HepG2 (cell line): ENCODE results near the gene ALDH18A1. TPM values are rescaled to one million over a fixed set of nuclear protein-coding genes. Genes with fewer than 3 reads are reported as not detected.

Experiments
- CREM ChIP-seq, 2 experiments: sonication (generic) in 1 of 2; formaldehyde crosslinking in 1 of 2; IDR thresholded peaks; 2 replicates each; pipeline versions ENCODE4 v1.4.0 to v1.6.1; 2016 to 2020; ENCODE audit warnings: antibody characterized with exemption in 1 of 2, mild to moderate bottlenecking in 1 of 2, missing genetic modification reagents in 1 of 2
- FOXJ3 ChIP-seq: sonication (generic); formaldehyde crosslinking; IDR thresholded peaks from 2 replicates; pipeline ENCODE4 v1.4.0; 2020; ENCODE audit warnings: missing genetic modification reagents, mild to moderate bottlenecking, borderline replicate concordance
- FOXK1 ChIP-seq: sonication (generic); formaldehyde crosslinking; IDR thresholded peaks from 2 replicates; pipeline ENCODE4 v1.4.0; 2020; ENCODE audit warnings: low read depth, missing genetic modification reagents, borderline replicate concordance
- FOXP1 ChIP-seq, 2 experiments: fragments of 450-650 bp in 1 of 2; IDR thresholded peaks; 2 replicates each; pipeline ENCODE4 v1.6.1; 2017 to 2018; ENCODE audit warnings: antibody characterized with exemption in 1 of 2
- GFI1 ChIP-seq: sonication (generic); formaldehyde crosslinking; IDR thresholded peaks from 2 replicates; pipeline ENCODE4 v1.5.0; 2020; ENCODE audit warnings: missing genetic modification reagents, mild to moderate bottlenecking, borderline replicate concordance
- GPN1 ChIP-seq: sonication (generic); formaldehyde crosslinking; IDR thresholded peaks from 2 replicates; pipeline ENCODE4 v1.5.1; 2020; ENCODE audit warnings: missing genetic modification reagents, borderline replicate concordance
- HES4 ChIP-seq: sonication (generic); formaldehyde crosslinking; IDR thresholded peaks from 2 replicates; pipeline ENCODE4 v1.9.0; 2021; ENCODE audit warnings: mild to moderate bottlenecking, missing genetic modification reagents, borderline replicate concordance
- HIVEP1 ChIP-seq: sonication (generic); formaldehyde crosslinking; IDR thresholded peaks from 2 replicates; pipeline ENCODE4 v1.4.0; 2020; ENCODE audit warnings: mild to moderate bottlenecking, missing genetic modification reagents
- HOXA5 ChIP-seq: sonication (generic); formaldehyde crosslinking; IDR thresholded peaks from 2 replicates; pipeline ENCODE4 v1.4.0; 2020; ENCODE audit warnings: missing genetic modification reagents
- ISL2 ChIP-seq: sonication (generic); formaldehyde crosslinking; IDR thresholded peaks from 2 replicates; pipeline ENCODE4 v1.5.0; 2020; ENCODE audit warnings: missing genetic modification reagents
- MED1 ChIP-seq: sonication (generic); formaldehyde crosslinking; IDR thresholded peaks from 2 replicates; pipeline ENCODE4 v1.4.0; 2020; ENCODE audit warnings: missing genetic modification reagents
- MED13 ChIP-seq: sonication (generic); formaldehyde crosslinking; IDR thresholded peaks from 2 replicates; pipeline ENCODE4 v1.5.0; 2020; ENCODE audit warnings: missing genetic modification reagents
- MIXL1 ChIP-seq: IDR thresholded peaks from 2 replicates; pipeline ENCODE4 v1.6.1; 2016
- NFIC ChIP-seq: IDR thresholded peaks from 2 replicates; pipeline ENCODE4 v1.6.1; 2012; ENCODE audit warnings: mild to moderate bottlenecking, low read length, inconsistent platforms
- PCBP2 ChIP-seq: fragments of 200-400 bp; formaldehyde crosslinking; optimal IDR thresholded peaks from 2 replicates; pipeline ENCODE3; 2018; ENCODE audit warnings: low read length, low read depth; ENCODE audit not compliant: poor library complexity, severe bottlenecking
- RCOR2 ChIP-seq: IDR thresholded peaks from 2 replicates; pipeline ENCODE4 v1.6.1; 2016; ENCODE audit warnings: missing biosample characterization, missing genetic modification reagents
- RFXAP ChIP-seq: sonication (generic); formaldehyde crosslinking; IDR thresholded peaks from 2 replicates; pipeline ENCODE4 v1.4.0; 2020; ENCODE audit warnings: missing genetic modification reagents, borderline replicate concordance
- SCMH1 ChIP-seq: sonication (generic); formaldehyde crosslinking; IDR thresholded peaks from 2 replicates; pipeline ENCODE4 v1.9.0; 2021; ENCODE audit warnings: missing genetic modification reagents, mild to moderate bottlenecking, borderline replicate concordance
- SIX1 ChIP-seq: sonication (generic); formaldehyde crosslinking; IDR thresholded peaks from 2 replicates; pipeline ENCODE4 v1.4.0; 2020; ENCODE audit warnings: missing genetic modification reagents, borderline replicate concordance
- SKI ChIP-seq: fragments of 450-650 bp; IDR thresholded peaks from one replicate; pipeline ENCODE4 v1.6.1; 2018; ENCODE audit warnings: mild to moderate bottlenecking; ENCODE audit not compliant: partially characterized antibody
- TAF1 ChIP-seq: sonication (generic); formaldehyde crosslinking; IDR thresholded peaks from 2 replicates; pipeline ENCODE4 v1.4.0; 2020; ENCODE audit warnings: missing genetic modification reagents
- THRA ChIP-seq: sonication (generic); formaldehyde crosslinking; IDR thresholded peaks from 2 replicates; pipeline ENCODE4 v1.4.0; 2020; ENCODE audit warnings: missing genetic modification reagents, borderline replicate concordance
- ZBTB21 ChIP-seq: sonication (generic); formaldehyde crosslinking; IDR thresholded peaks from 2 replicates; pipeline ENCODE4 v1.4.0; 2020; ENCODE audit warnings: missing genetic modification reagents
- ZFP90 ChIP-seq: sonication (generic); formaldehyde crosslinking; IDR thresholded peaks from 2 replicates; pipeline ENCODE4 v1.8.0; 2022; ENCODE audit warnings: missing genetic modification reagents, mild to moderate bottlenecking, inconsistent platforms, borderline replicate concordance
- ZNF326 ChIP-seq: sonication (generic); formaldehyde crosslinking; IDR thresholded peaks from 2 replicates; pipeline ENCODE4 v1.4.0; 2020; ENCODE audit warnings: missing genetic modification reagents, borderline replicate concordance
- ZNF570 ChIP-seq: sonication (generic); formaldehyde crosslinking; IDR thresholded peaks from 2 replicates; pipeline ENCODE4 v1.4.0; 2020; ENCODE audit warnings: mild to moderate bottlenecking, missing genetic modification reagents, borderline replicate concordance
- ZNF629 ChIP-seq: sonication (generic); formaldehyde crosslinking; conservative IDR thresholded peaks from 2 replicates; pipeline ENCODE4 v1.5.0; 2020; ENCODE audit warnings: missing genetic modification reagents
- ZNF644 ChIP-seq: IDR thresholded peaks from 2 replicates; pipeline ENCODE4 v1.6.1; 2016; ENCODE audit warnings: low read depth
- polyA plus RNA-seq, 8 experiments: library from polyadenylated mRNA; depleted of rRNA in 3 of 8; stranded (reverse) in 7 of 8; unstranded in 1 of 8; fragments of >200 nt; fragmentation: Illumina TruSeq in 4 of 8; extraction: Trizol in 4 of 8; gene quantifications; 2 replicates each; pipeline versions ENCODE4 v1.2.1 to v1.2.3, GENCODE V29; 2011 to 2016; ENCODE audit warnings: low read depth in 4 of 8, missing spikeins in 1 of 8, mixed read lengths in 1 of 8; ENCODE audit not compliant: insufficient read depth in 1 of 8
- total RNA-seq, 5 experiments: library from RNA; depleted of rRNA; stranded (reverse); fragments of >200 nt; fragmentation: Illumina TruSeq; extraction: Trizol; gene quantifications; 2 replicates each; pipeline ENCODE4 v1.2.3, GENCODE V29; 2016; ENCODE audit warnings: low read depth in 1 of 5
- TF ChIP-seq, protein P1 (sequence below): sonication (generic); formaldehyde crosslinking; IDR thresholded peaks from 2 replicates; pipeline ENCODE4 v1.5.1; 2020; ENCODE audit warnings: mild to moderate bottlenecking, moderate library complexity, missing genetic modification reagents
- TF ChIP-seq, protein P2 (sequence below): sonication (generic); IDR thresholded peaks from 2 replicates; pipeline ENCODE4 v1.6.1; 2016; ENCODE audit warnings: low read depth, borderline replicate concordance

The ALDH18A1 gene
- total and polyA plus RNA-seq, 2 of the 13 experiments (the other 11 are each of a cell fraction or from before 2014, with no cell fraction given): 180 to 263 TPM

DNA sequence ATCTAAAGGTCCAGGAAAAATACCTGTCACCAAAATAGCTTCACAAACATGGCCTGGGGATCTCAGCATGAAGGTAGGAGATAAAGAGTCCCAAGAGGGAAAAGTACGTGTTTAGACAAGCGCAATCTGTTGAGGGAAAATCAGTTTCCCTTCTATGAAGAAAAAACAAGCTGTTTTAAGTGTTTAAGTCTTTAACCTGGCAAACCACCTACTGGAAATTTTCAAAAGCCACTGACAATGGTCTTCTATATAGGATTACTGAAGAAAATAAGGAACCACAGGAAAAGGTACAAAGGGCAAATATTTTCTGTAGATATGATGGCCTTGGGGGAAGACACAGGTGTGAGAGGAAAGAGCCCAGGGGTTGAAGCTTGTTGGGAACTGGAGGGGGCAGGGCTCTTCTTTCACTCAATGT lies 21.2 kb downstream of the ALDH18A1 start (continued):
- TF ChIP-seq ZNF629 (CRISPR knock-in tag) (0 out of 2 replicates have a peak, but pooled peaks have one; percentile 15), RFXAP (CRISPR knock-in tag) (0 out of 2 replicates have a peak, but pooled peaks have one; percentile 42), ZNF644 (CRISPR knock-in tag) (peak; percentile 94), NFIC (peak; percentile 94), RCOR2 (CRISPR knock-in tag) (peak; percentile 77), SKI (no peak), TAF1 (CRISPR knock-in tag) (no peak), HIVEP1 (CRISPR knock-in tag) (no peak), SIX1 (peak; percentile 67; the same call in 1 of the 2 replicates), ISL2 (peak; percentile 97), GPN1 (CRISPR knock-in tag) (no peak), ZFP90 (CRISPR knock-in tag) (no peak), FOXP1 (IDR thresholded peaks at IDR 0.05) (no peak), FOXP1 (CRISPR knock-in tag; IDR thresholded peaks at IDR 0.05) (peak; percentile 75; the same call in 1 of the 2 replicates), FOXJ3 (CRISPR knock-in tag) (peak; percentile 36; the same call in 1 of the 2 replicates), SCMH1 (CRISPR knock-in tag) (no peak), FOXK1 (CRISPR knock-in tag) (0 out of 2 replicates have a peak, but pooled peaks have one; percentile 54), MED1 (CRISPR knock-in tag) (peak; percentile 78), PCBP2 (no peak), ZNF326 (CRISPR knock-in tag) (no peak), ZBTB21 (CRISPR knock-in tag) (no peak), GFI1 (CRISPR knock-in tag) (peak; percentile 93), HES4 (CRISPR knock-in tag) (no peak), MIXL1 (CRISPR knock-in tag) (0 out of 2 replicates have a peak, but pooled peaks have one; percentile 49), THRA (CRISPR knock-in tag) (peak; percentile 56; the same call in 1 of the 2 replicates), HOXA5 (CRISPR knock-in tag) (no peak), MED13 (CRISPR knock-in tag) (peak; percentile 46; the same call in 1 of the 2 replicates), ZNF570 (CRISPR knock-in tag) (no peak), CREM (IDR thresholded peaks at IDR 0.05) (peak; percentile 89), CREM (CRISPR knock-in tag; IDR thresholded peaks at IDR 0.05) (no peak)
- TF ChIP-seq, protein P1, sequence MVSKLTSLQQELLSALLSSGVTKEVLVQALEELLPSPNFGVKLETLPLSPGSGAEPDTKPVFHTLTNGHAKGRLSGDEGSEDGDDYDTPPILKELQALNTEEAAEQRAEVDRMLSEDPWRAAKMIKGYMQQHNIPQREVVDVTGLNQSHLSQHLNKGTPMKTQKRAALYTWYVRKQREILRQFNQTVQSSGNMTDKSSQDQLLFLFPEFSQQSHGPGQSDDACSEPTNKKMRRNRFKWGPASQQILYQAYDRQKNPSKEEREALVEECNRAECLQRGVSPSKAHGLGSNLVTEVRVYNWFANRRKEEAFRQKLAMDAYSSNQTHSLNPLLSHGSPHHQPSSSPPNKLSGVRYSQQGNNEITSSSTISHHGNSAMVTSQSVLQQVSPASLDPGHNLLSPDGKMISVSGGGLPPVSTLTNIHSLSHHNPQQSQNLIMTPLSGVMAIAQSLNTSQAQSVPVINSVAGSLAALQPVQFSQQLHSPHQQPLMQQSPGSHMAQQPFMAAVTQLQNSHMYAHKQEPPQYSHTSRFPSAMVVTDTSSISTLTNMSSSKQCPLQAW (CRISPR knock-in tag): no peak
- TF ChIP-seq, protein P2, sequence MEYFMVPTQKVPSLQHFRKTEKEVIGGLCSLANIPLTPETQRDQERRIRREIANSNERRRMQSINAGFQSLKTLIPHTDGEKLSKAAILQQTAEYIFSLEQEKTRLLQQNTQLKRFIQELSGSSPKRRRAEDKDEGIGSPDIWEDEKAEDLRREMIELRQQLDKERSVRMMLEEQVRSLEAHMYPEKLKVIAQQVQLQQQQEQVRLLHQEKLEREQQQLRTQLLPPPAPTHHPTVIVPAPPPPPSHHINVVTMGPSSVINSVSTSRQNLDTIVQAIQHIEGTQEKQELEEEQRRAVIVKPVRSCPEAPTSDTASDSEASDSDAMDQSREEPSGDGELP: peak; percentile 38; the same call in 1 of the 2 replicates
